Prostate gland (tissue), 2 donors: ENCODE data around the gene TMEM135.

Experiments
- CTCF ChIP-seq, 4 experiments: fragments of 200-600 bp in 2 of 4; fragments of 450-650 bp in 2 of 4; sonication (generic) in 2 of 4; IDR thresholded peaks; 1 replicate in 3 of 4; 2 replicates in 1 of 4; pipeline ENCODE4 v1.5.1; 2016 to 2019; ENCODE audit warnings: antibody characterized with exemption in 4 of 4, mild to moderate bottlenecking in 2 of 4, moderate library complexity in 2 of 4
- POLR2A ChIP-seq: fragments of 450-650 bp; IDR thresholded peaks from one replicate; pipeline ENCODE4 v1.6.1; 2016; ENCODE audit warnings: antibody characterized with exemption, mild to moderate bottlenecking

- TF ChIP-seq CTCF (IDR thresholded peaks at IDR 0.05) (peak; percentile 96 to 97 (median 96)), POLR2A (no peak)
Measured at GRCh38 chr11:87352759-87353707, 315.3 kb downstream of the TMEM135 start.
